SU-DHL-6 (cell line): ENCODE measurements around the gene ATG9B.

Source experiments
- H2AFZ ChIP-seq: fragments of 200-600 bp; sonication (generic); 2 replicates; pipeline ENCODE4 v1.6.1; 2014; ENCODE audit warnings: low read depth, mild to moderate bottlenecking, moderate library complexity, mixed read lengths, antibody characterized with exemption, low read length; ENCODE audit not compliant: severe bottlenecking
- H3F3A ChIP-seq: fragments of 200-600 bp; shearing (Covaris generic); 2 replicates; pipeline ENCODE4 v1.6.0; 2016; ENCODE audit warnings: antibody characterized with exemption, mild to moderate bottlenecking; ENCODE audit not compliant: insufficient read depth
- H3K27ac ChIP-seq: fragments of 200-600 bp; sonication (generic); 2 replicates; pipeline ENCODE4 v1.5.1; 2016; ENCODE audit warnings: low read depth, mild to moderate bottlenecking, low read length, moderate library complexity, mixed read lengths
- H3K27me3 ChIP-seq: fragments of 200-600 bp; sonication (generic), shearing (Covaris generic); 2 replicates; pipeline ENCODE4 v1.6.0; 2014; ENCODE audit warnings: mild to moderate bottlenecking, low read length
- H3K36me3 ChIP-seq: fragments of 200-600 bp; sonication (generic); 2 replicates; pipeline ENCODE4 v1.6.1; 2014; ENCODE audit warnings: mild to moderate bottlenecking, low read length, mixed read lengths
- H3K4me2 ChIP-seq: fragments of 300-600, 200-600 bp; shearing (Covaris generic), sonication (generic); 2 replicates; pipeline ENCODE4 v1.6.0; 2014; ENCODE audit warnings: low read length, low read depth, mild to moderate bottlenecking; ENCODE audit not compliant: poor library complexity, severe bottlenecking
- H3K4me3 ChIP-seq: fragments of 200-600 bp; sonication (generic); 2 replicates; pipeline ENCODE4 v1.5.1; 2014; ENCODE audit warnings: antibody characterized with exemption, low read length, mild to moderate bottlenecking, mixed read lengths; ENCODE audit not compliant: insufficient read depth, poor library complexity, severe bottlenecking
- H3K79me2 ChIP-seq: fragments of 200-600 bp; sonication (generic); 2 replicates; pipeline ENCODE4 v1.6.1; 2014; ENCODE audit warnings: mild to moderate bottlenecking, low read length, moderate library complexity; ENCODE audit not compliant: insufficient read depth
- H3K9ac ChIP-seq: fragments of 200-600 bp; sonication (generic); 2 replicates; pipeline ENCODE4 v1.7.0; 2014; ENCODE audit warnings: mild to moderate bottlenecking, low read length
- H3K9me2 ChIP-seq: fragments of 200-600 bp; sonication (generic); replicated peaks from 2 replicates; pipeline ENCODE4 v1.6.1; 2014; ENCODE audit warnings: low read length; ENCODE audit not compliant: insufficient read depth
- H3K9me3 ChIP-seq: fragments of 200-600 bp; sonication (generic); 2 replicates; pipeline ENCODE4 v1.6.1; 2014; ENCODE audit warnings: low read length, mixed read lengths; ENCODE audit not compliant: insufficient read depth
- H4K20me1 ChIP-seq: fragments of 200-600 bp; sonication (generic); 2 replicates; pipeline ENCODE4 v1.6.1; 2014; ENCODE audit warnings: low read depth, mild to moderate bottlenecking, antibody characterized with exemption, low read length, moderate library complexity, mixed read lengths
- CTCF ChIP-seq: fragments of 200-600 bp; sonication (generic); IDR thresholded peaks from one replicate; pipeline ENCODE4 v1.5.1; 2017; ENCODE audit warnings: antibody characterized with exemption, mild to moderate bottlenecking, low read length, moderate library complexity; ENCODE audit not compliant: insufficient read depth, poor library complexity, severe bottlenecking
- EZH2phosphoT487 ChIP-seq: fragments of 200-600 bp; sonication (generic), shearing (Covaris generic); conservative IDR thresholded peaks from 2 replicates; pipeline ENCODE4 v1.6.1; 2018; ENCODE audit warnings: mild to moderate bottlenecking, antibody characterized with exemption, low read length, moderate library complexity, mixed read lengths

ATG9B gene

GRCh38 chr7:150989456-150989855 is 34.8 kb downstream of the ATG9B start:
- no peak overlapping the region for H3K27ac ChIP-seq
- no peaks in the 10 kb centered on the region; the same call in 1 of the 2 replicates for H3K9me3 ChIP-seq
- H3K27me3 ChIP-seq: no peaks in the 10 kb centered on the region
- no peaks in the 10 kb centered on the region for H3K9me2 ChIP-seq
- H3K4me3 ChIP-seq: no peak overlapping the region
- H3K4me2 ChIP-seq: no peak overlapping the region
- no peaks in the 10 kb centered on the region for H3F3A ChIP-seq
- TF ChIP-seq EZH2phosphoT487: no peak
- TF ChIP-seq CTCF: no peak
- no peak overlapping the region for H3K9ac ChIP-seq
- no peak overlapping the region for H2AFZ ChIP-seq
- no peaks in the 10 kb centered on the region for H3K36me3 ChIP-seq
- no peaks in the 10 kb centered on the region for H3K79me2 ChIP-seq
- no peaks in the 10 kb centered on the region for H4K20me1 ChIP-seq

GRCh38 chr7:150988230-150989226 is 35.8 kb downstream of the ATG9B start:
- Histone ChIP-seq H3K4me2 (no peak overlapping the region), H3K9me3 (no peaks in the 10 kb centered on the region; the same call in 1 of the 2 replicates), H3K27ac (no peak overlapping the region), H4K20me1 (no peaks in the 10 kb centered on the region), H3K79me2 (no peaks in the 10 kb centered on the region), H3K4me3 (no peak overlapping the region), H3K27me3 (no peaks in the 10 kb centered on the region), H3F3A (no peaks in the 10 kb centered on the region), H3K9me2 (no peaks in the 10 kb centered on the region), H2AFZ (no peak overlapping the region), H3K36me3 (no peaks in the 10 kb centered on the region), H3K9ac (no peak overlapping the region)
- TF ChIP-seq CTCF (peak; percentile 63), EZH2phosphoT487 (no peak)

- H3K9me3 ChIP-seq: no peaks in the 10 kb centered on the region; the same call in 1 of the 2 replicates
- no peak overlapping the region for H3K4me3 ChIP-seq
- H3K9me2 ChIP-seq: no peaks in the 10 kb centered on the region
- no peaks in the 10 kb centered on the region for H4K20me1 ChIP-seq
- TF ChIP-seq CTCF: no peak
- TF ChIP-seq EZH2phosphoT487: no peak
- no peak overlapping the region for H3K4me2 ChIP-seq
- no peak overlapping the region for H2AFZ ChIP-seq
- H3K9ac ChIP-seq: no peak overlapping the region
- H3F3A ChIP-seq: no peaks in the 10 kb centered on the region
- no peaks in the 10 kb centered on the region for H3K79me2 ChIP-seq
- H3K27ac ChIP-seq: no peak overlapping the region
- H3K36me3 ChIP-seq: no peaks in the 10 kb centered on the region
- H3K27me3 ChIP-seq: no peaks in the 10 kb centered on the region
Measured at GRCh38 chr7:150986556-150986955, 37.7 kb downstream of the ATG9B start.
